GM06990 (cell line): ENCODE measurements around the gene MAF.
A peak's percentile ranks its signal among the peaks of the same experiment; 100 is the strongest.

Experiments used
- DNase-seq: peaks from one replicate; pipeline ENCODE4 v3.0.0-alpha.2; 2011; ENCODE audit not compliant: insufficient read length; ENCODE audit errors: extremely low read depth
- H3K27me3 ChIP-seq: replicated peaks from 2 replicates; pipeline ENCODE4 v1.6.0; 2011; ENCODE audit warnings: low read length; ENCODE audit not compliant: control insufficient read depth, insufficient read depth
- H3K36me3 ChIP-seq: 2 replicates; pipeline ENCODE4 v1.5.1; 2011; ENCODE audit warnings: low read length; ENCODE audit not compliant: control insufficient read depth, insufficient read depth
- H3K4me3 ChIP-seq: replicated peaks from 2 replicates; pipeline ENCODE4 v1.5.1; 2011; ENCODE audit warnings: low read depth, mild to moderate bottlenecking, control low read depth, low read length
- CTCF ChIP-seq: IDR thresholded peaks from 2 replicates; pipeline ENCODE4 v1.5.1; 2011; ENCODE audit warnings: low read length, control low read depth, mild to moderate bottlenecking, inconsistent platforms; ENCODE audit not compliant: insufficient read depth, poor library complexity, severe bottlenecking

Gene MAF

GRCh38 chr16:79602628-79603014 is 2.1 kb upstream of the MAF start:
- no peak for DNase-seq
- peaks cover 6% of the 10 kb centered on the region for H3K27me3 ChIP-seq
- H3K4me3 ChIP-seq = no peak overlapping the region
- no peak for TF ChIP-seq CTCF
- H3K36me3 ChIP-seq = no peaks in the 10 kb centered on the region

DNA sequence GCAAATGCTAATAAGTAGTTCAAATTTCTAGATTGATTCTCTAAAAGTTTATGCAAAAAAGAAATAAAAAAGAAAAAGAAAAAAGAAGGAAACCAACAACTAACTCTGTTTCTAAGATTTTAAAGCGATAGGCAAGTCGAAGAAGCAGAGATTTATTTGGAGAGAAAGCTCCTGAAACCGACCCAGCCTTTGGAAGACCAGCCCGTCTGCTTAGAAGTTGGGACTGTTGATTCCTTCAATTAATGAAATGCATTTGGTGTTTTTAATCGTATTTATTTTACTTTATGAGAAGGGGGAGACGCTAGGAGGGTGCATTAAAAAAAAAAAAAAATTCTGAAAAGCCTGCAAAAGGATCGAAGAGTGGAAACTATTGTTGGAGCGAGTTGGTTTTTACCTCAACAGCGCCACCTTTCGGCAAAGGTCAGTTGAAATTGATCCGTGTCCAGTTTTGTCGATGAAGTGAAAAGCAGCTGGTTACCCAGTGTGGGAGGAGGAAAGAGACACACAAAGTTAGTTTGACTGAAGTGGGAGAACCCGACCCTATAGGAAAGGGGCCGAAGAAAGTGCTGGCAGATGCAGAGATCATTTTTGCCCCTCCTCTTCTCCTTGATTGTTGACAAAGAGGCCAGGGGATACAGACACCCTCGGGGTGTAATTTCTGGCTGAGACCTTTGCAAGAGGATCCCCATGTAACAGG is 1.5 kb upstream of the MAF start:
- Histone ChIP-seq H3K4me3 (no peak overlapping the region), H3K36me3 (no peaks in the 10 kb centered on the region), H3K27me3 (peaks cover 6% of the 10 kb centered on the region)
- TF ChIP-seq CTCF = peak; percentile 69
- peak; percentile 8 for DNase-seq

DNA sequence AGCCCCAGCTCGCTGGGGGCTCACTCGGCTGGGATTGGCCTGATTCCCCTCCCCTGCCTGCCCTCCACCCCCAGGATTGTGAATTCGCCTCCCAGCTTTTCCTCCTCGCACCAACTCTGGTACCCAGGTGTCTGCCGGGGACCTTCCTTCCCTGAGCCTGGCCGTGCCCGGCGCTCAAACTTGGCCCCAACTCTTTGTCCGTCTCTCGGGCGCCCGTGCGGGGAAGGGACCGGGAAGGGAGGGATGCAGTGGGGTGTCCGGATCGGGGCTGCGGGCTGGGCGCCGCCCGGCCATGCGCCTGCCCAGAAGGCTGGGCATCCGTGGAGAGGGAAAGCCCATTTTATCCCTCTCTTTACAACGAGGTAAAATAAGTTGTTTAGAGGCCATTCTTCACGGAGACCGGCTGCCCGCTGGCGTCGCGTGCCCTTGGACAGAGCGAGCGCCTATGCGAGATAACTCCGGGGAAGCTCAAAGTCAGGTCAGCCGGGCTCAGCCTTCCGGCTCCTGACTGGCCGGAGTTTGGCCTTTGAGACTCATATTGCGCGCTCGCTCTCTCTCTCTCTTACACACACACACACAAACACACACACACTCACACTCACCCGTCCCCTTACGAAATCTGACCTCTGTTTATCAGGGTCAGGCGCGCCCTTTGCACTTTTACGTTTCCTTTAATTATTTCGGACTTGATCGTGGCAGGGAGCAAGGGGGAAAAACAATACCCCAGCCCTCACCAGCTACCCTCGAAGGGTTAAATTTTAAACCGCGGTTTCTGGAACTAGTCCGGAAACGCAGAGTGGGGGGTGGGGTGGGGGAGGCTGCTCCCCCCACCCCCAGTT is 774 bp upstream of the MAF start:
- Histone ChIP-seq H3K27me3 (peaks cover 6% of the 10 kb centered on the region), H3K36me3 (no peaks in the 10 kb centered on the region), H3K4me3 (no peak overlapping the region; the same call in 1 of the 2 replicates)
- DNase-seq = peak; percentile 21
- no peak for TF ChIP-seq CTCF

- DNase-seq = peak; percentile 44
- peak overlapping the region; percentile 35 for H3K4me3 ChIP-seq
- H3K27me3 ChIP-seq = peaks cover 6% of the 10 kb centered on the region
- no peak for TF ChIP-seq CTCF
- no peaks in the 10 kb centered on the region for H3K36me3 ChIP-seq
Measured at GRCh38 chr16:79599837-79600637, 500 bp downstream of the MAF start.

- H3K27me3 ChIP-seq = peaks cover 6% of the 10 kb centered on the region
- TF ChIP-seq CTCF = no peak
- H3K4me3 ChIP-seq = no peak overlapping the region
- DNase-seq = peak; percentile 19
- no peaks in the 10 kb centered on the region for H3K36me3 ChIP-seq
Measured at GRCh38 chr16:79599256-79599836, 1.2 kb downstream of the MAF start.
